Measurements from ENCODE around the gene CNTNAP2. TPM values are rescaled to one million over a fixed set of nuclear protein-coding genes. Genes with fewer than 3 reads are reported as not detected.

The CNTNAP2 gene
- total and polyA plus RNA-seq, 2 of the 13 experiments (the other 11 are each of a cell fraction or from before 2014, with no cell fraction given) = 0.40 to 0.42 TPM

DNA sequence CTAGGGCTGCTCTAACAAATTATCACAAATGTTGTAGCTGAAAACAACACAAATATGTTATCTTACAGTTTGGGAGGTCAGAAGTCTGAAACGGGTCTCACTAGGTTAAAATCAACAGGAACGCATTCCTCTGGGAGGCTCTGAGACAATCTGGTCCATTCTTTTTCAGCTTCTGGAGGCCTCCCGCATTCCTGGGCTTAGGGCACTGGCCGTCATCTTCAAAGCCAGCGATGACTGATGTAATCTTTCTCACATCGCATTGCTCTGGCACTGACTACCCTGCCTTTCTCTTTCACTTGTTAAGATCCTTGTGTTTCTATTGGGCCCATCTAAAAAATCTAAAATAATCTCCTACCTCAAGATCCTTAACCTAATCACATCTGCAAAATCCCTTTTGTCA lies 1402.5 kb downstream of the CNTNAP2 start (continued):
- TF ChIP-seq, protein P1, sequence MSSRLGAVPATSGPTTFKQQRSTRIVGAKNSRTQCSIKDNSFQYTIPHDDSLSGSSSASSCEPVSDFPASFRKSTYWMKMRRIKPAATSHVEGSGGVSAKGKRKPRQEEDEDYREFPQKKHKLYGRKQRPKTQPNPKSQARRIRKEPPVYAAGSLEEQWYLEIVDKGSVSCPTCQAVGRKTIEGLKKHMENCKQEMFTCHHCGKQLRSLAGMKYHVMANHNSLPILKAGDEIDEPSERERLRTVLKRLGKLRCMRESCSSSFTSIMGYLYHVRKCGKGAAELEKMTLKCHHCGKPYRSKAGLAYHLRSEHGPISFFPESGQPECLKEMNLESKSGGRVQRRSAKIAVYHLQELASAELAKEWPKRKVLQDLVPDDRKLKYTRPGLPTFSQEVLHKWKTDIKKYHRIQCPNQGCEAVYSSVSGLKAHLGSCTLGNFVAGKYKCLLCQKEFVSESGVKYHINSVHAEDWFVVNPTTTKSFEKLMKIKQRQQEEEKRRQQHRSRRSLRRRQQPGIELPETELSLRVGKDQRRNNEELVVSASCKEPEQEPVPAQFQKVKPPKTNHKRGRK (CRISPR knock-in tag; IDR thresholded peaks at IDR 0.05) = no peak
- TF ChIP-seq ZNF713 (CRISPR knock-in tag; IDR thresholded peaks at IDR 0.05) (no peak), ZNF780A (CRISPR knock-in tag; IDR thresholded peaks at IDR 0.05) (no peak), XBP1 (CRISPR knock-in tag; IDR thresholded peaks at IDR 0.05) (no peak)

DNA sequence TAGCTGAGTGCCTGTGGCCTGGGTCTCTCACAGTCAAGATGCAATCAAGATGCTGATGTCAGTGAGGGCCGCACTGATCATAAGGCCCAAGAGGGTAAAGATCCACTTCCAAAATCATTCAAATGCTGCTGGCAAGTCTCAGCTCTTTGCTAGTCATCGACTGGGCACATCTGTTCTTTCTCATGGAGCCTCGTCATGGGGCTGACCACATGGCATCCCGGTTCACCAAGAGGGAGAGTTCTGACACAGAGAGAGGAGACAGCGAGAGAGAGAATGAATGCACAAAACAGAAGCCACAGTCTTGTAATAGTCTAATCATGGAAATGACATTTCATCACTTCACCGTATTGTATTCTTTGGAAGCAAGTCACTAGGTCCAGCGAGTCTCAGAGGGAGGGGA lies 1406.5 kb downstream of the CNTNAP2 start:
- CTCF ChIA-PET (ENCODE audit: low intra/inter-chr PET ratio, low total read pairs) = no interaction called here
- no peak overlapping the region for H2AFZ ChIP-seq (ENCODE audit: low read length)
- BruUV-seq (replicated peaks) = no TSS peak
- 0% methylated on average over 5 of the region's 7 CpGs for WGBS (ENCODE audit: low lambda C conversion rate)
- in situ Hi-C loops (cut with HindIII; ENCODE audit: extremely low pct_ligation_motif_present, low pct_unique_long_range_greater_than_20kb) = no loop called here
- no peaks in the 10 kb centered on the region for H3K4me1 ChIP-seq (ENCODE audit: insufficient read depth, low read length)
- ATAC-seq = no peak
- no peak overlapping the region for H3K9ac ChIP-seq (ENCODE audit: insufficient read depth, low read depth, low read length)
- POLR2A ChIA-PET = no interaction called here
- no peak overlapping the region for H3K27ac ChIP-seq (ENCODE audit: extremely low read length, insufficient read depth, low read length)
- H3K4me2 ChIP-seq (ENCODE audit: low read depth, low read length) = no peak overlapping the region
- H3K4me3 ChIP-seq (replicated peaks in 1 of 3; ENCODE audit: insufficient read depth in 1 of 3, low read depth in 2 of 3, low read length in 3 of 3) = no peak overlapping the region
- H3K9me3 ChIP-seq (ENCODE audit: low read length) = peaks cover 30% of the 10 kb centered on the region
- no peak for FAIRE-seq
- DNase-seq (ENCODE audit: low spot score) = no peak
- no peaks in the 10 kb centered on the region for H3K27me3 ChIP-seq (ENCODE audit: control insufficient read depth in 1 of 2, insufficient read depth in 2 of 2, low read length in 2 of 2)
- intact Hi-C loops (cut with micrococcal nuclease; ENCODE audit: unreplicated experiment) = no loop called here
- TF ChIP-seq FOXJ3 (CRISPR knock-in tag; IDR thresholded peaks at IDR 0.05; ENCODE audit: borderline replicate concordance) (no peak), ZNF329 (CRISPR knock-in tag; IDR thresholded peaks at IDR 0.05; ENCODE audit: low read depth) (no peak), ZNF34 (CRISPR knock-in tag; IDR thresholded peaks at IDR 0.05; ENCODE audit: borderline replicate concordance) (no peak), NFIC (IDR thresholded peaks at IDR 0.05; ENCODE audit: low read length) (no peak), ZFP41 (CRISPR knock-in tag; IDR thresholded peaks at IDR 0.05; ENCODE audit: borderline replicate concordance) (no peak), ZNF7 (CRISPR knock-in tag; IDR thresholded peaks at IDR 0.05) (no peak), ZNF160 (CRISPR knock-in tag; IDR thresholded peaks at IDR 0.05) (no peak)
- TF ChIP-seq, protein P2, sequence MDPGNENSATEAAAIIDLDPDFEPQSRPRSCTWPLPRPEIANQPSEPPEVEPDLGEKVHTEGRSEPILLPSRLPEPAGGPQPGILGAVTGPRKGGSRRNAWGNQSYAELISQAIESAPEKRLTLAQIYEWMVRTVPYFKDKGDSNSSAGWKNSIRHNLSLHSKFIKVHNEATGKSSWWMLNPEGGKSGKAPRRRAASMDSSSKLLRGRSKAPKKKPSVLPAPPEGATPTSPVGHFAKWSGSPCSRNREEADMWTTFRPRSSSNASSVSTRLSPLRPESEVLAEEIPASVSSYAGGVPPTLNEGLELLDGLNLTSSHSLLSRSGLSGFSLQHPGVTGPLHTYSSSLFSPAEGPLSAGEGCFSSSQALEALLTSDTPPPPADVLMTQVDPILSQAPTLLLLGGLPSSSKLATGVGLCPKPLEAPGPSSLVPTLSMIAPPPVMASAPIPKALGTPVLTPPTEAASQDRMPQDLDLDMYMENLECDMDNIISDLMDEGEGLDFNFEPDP (CRISPR knock-in tag; conservative IDR thresholded peaks at IDR 0.05) = no peak
- TF ChIP-seq, protein P3, sequence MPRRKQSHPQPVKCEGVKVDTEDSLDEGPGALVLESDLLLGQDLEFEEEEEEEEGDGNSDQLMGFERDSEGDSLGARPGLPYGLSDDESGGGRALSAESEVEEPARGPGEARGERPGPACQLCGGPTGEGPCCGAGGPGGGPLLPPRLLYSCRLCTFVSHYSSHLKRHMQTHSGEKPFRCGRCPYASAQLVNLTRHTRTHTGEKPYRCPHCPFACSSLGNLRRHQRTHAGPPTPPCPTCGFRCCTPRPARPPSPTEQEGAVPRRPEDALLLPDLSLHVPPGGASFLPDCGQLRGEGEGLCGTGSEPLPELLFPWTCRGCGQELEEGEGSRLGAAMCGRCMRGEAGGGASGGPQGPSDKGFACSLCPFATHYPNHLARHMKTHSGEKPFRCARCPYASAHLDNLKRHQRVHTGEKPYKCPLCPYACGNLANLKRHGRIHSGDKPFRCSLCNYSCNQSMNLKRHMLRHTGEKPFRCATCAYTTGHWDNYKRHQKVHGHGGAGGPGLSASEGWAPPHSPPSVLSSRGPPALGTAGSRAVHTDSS (CRISPR knock-in tag; conservative IDR thresholded peaks at IDR 0.05) = no peak
- no peaks in the 10 kb centered on the region for H4K20me1 ChIP-seq (ENCODE audit: insufficient read depth, low read length)
- no peaks in the 10 kb centered on the region for H3K36me3 ChIP-seq (replicated peaks in 1 of 2; ENCODE audit: control insufficient read depth in 1 of 2, insufficient read depth in 2 of 2, low read length in 2 of 2)
- no peaks in the 10 kb centered on the region for H3K79me2 ChIP-seq (ENCODE audit: insufficient read depth, low read length)
